LNCaP clone FGC (cell line): Measurements from ENCODE around the gene NPTN.
A peak's percentile ranks its signal among the peaks of the same experiment; 100 is the strongest.

Experiments
- DNase-seq: peaks from one replicate; pipeline ENCODE4 v3.0.0-alpha.2; 2011; ENCODE audit warnings: low read depth
- H3K4me3 ChIP-seq: 2 replicates; pipeline ENCODE4 v1.5.1; 2011; ENCODE audit warnings: mild to moderate bottlenecking, low read depth, low read length, control low read depth
- CTCF ChIP-seq: IDR thresholded peaks from 2 replicates; pipeline ENCODE4 v1.5.1; 2012; ENCODE audit warnings: mild to moderate bottlenecking; ENCODE audit not compliant: control insufficient read depth, insufficient read depth; ENCODE audit errors: extremely low read depth

Gene NPTN

DNA sequence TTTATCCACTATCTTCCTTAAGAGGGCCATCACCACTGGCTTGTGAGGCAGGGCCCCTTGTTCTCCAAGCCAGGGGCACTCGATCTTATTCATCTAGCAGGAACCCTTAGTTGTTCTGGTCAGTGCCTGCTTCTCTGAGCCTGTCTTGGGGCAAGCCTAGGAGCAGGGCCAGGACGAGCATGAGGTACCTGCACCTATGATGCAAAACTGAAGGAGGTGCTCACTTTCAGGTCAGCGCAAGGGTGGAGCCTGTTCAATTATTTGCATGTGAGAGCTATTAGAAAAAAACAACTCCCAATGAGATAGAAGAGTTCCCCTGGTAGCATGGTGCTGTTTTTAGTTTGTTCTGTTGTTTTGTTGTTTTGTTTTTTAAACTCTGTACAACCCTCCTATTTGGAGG is 46.0 kb upstream of the NPTN start:
- no peak for DNase-seq
- no peak for TF ChIP-seq CTCF
- H3K4me3 ChIP-seq = no peak overlapping the region

- no peak for TF ChIP-seq CTCF
- H3K4me3 ChIP-seq = no peak overlapping the region
- no peak for DNase-seq
Observed at GRCh38 chr15:73678498-73678897, 45.3 kb upstream of the NPTN start.

DNA sequence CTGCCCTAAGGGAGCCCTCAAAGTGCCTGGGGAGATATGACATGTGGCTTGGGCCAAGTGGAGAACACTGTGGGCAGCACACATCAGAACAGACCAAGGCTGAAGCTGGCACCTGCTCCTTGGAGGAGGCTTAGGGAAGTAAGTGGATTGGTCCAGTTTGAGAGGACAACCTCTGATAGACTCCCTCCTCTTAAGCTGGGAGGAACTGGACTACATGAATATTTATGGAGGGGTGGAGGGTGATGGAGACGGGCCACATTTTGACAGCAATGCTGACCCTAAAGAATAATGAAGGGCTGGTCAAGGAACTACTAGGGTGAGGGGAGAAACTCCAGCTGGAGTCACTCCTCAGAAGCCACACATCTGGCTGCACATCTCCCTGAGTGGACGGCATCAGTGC is 44.5 kb upstream of the NPTN start:
- DNase-seq = no peak
- TF ChIP-seq CTCF = no peak
- no peak overlapping the region for H3K4me3 ChIP-seq

DNA sequence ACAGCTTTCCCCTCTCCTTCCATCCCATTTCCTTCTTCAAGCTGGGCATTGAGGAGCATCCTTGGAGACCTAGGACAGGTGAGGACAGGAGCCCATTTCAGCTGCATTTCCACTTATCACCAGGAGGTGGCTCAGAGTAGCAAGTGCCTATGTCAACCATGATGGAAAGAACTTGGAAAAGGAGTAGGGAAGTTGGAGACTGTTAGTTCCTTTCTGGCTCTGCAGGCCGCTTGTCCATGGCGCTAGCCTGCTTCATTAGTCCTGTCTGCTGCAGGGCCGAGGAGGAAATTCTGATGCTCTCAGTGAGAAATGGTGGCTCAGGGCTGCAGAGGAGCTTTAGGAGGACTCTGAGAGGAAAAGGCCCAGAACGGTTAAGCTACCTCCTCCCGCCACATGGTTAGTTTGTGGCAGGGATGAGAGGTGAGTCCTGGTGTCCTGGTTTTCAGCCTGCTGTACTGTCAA is 44.0 kb upstream of the NPTN start:
- DNase-seq = no peak
- TF ChIP-seq CTCF = peak; percentile 79
- H3K4me3 ChIP-seq = no peak overlapping the region

DNA sequence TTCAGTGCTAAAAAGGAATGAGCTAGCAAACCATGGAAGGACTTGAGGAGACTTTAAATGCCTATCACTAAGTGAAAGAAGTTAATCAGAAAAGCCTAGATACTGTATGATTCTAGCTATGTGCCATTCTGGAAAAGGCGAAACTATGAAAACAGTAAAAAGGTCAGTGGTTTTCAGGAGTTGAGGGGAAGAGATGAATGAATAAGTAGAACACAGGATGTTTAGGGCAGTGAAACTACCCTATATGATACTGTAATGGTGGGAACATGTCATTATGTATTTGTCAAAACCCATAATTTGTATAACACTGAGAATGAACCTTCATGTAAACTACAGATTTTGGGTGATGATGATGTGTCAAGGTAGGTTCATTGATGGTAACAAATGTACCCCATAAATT is 41.4 kb upstream of the NPTN start:
- H3K4me3 ChIP-seq = no peak overlapping the region
- TF ChIP-seq CTCF = no peak
- DNase-seq = no peak

- no peak overlapping the region for H3K4me3 ChIP-seq
- TF ChIP-seq CTCF = no peak
- DNase-seq = no peak
Observed at GRCh38 chr15:73660455-73660854, 27.3 kb upstream of the NPTN start.

GRCh38 chr15:73658645-73659044 is 25.5 kb upstream of the NPTN start:
- H3K4me3 ChIP-seq = no peak overlapping the region
- DNase-seq = no peak
- no peak for TF ChIP-seq CTCF
